ENCODE data around the gene FHIT.

DNA sequence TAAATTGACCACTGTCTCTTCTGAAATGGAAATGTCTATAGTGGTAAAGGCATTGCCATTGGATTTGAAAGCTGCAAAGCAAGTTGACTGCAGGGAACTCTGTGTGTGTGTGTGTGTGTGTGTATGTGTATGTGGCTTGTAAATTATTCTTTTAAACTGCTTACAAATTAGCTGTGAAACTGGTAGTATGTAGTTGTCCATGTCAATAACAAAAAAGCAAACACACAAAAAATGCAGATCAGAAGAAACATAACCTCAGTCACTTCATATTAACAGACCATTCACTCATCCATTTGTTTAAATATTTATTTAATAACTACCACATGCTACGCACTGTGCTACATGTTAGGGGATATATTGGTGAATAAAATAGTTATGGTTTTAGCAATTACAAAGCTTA lies 837.7 kb downstream of the FHIT start:
- TF ChIP-seq POLR2AphosphoS5 (IDR thresholded peaks at IDR 0.05; ENCODE audit: low read depth, low read length), result no peak
- TF ChIP-seq TAF1 (IDR thresholded peaks at IDR 0.05; ENCODE audit: borderline replicate concordance, insufficient read depth, low read length), result no peak
- TF ChIP-seq, protein P1, sequence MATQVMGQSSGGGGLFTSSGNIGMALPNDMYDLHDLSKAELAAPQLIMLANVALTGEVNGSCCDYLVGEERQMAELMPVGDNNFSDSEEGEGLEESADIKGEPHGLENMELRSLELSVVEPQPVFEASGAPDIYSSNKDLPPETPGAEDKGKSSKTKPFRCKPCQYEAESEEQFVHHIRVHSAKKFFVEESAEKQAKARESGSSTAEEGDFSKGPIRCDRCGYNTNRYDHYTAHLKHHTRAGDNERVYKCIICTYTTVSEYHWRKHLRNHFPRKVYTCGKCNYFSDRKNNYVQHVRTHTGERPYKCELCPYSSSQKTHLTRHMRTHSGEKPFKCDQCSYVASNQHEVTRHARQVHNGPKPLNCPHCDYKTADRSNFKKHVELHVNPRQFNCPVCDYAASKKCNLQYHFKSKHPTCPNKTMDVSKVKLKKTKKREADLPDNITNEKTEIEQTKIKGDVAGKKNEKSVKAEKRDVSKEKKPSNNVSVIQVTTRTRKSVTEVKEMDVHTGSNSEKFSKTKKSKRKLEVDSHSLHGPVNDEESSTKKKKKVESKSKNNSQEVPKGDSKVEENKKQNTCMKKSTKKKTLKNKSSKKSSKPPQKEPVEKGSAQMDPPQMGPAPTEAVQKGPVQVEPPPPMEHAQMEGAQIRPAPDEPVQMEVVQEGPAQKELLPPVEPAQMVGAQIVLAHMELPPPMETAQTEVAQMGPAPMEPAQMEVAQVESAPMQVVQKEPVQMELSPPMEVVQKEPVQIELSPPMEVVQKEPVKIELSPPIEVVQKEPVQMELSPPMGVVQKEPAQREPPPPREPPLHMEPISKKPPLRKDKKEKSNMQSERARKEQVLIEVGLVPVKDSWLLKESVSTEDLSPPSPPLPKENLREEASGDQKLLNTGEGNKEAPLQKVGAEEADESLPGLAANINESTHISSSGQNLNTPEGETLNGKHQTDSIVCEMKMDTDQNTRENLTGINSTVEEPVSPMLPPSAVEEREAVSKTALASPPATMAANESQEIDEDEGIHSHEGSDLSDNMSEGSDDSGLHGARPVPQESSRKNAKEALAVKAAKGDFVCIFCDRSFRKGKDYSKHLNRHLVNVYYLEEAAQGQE (IDR thresholded peaks at IDR 0.05; ENCODE audit: insufficient read depth in 1 of 2, low read depth in 2 of 2, low read length in 2 of 2), result no peak
- TF ChIP-seq SIN3A (IDR thresholded peaks at IDR 0.05; ENCODE audit: borderline replicate concordance, insufficient read depth, low read length), result no peak
